ENCODE data around the gene AANAT.

AANAT gene

GRCh38 chr17:76519048-76519966, 51.9 kb downstream of the AANAT start:
- H3K4me3 ChIP-seq (ENCODE audit: low read depth, low read length): no peak overlapping the region
- no peak for TF ChIP-seq CTCF (conservative IDR thresholded peaks at IDR 0.05; ENCODE audit: low read depth, low read length)
- DNase-seq (ENCODE audit: low read depth): no peak

Measured in choroid plexus epithelial cell (primary cell).